Osteocyte (in vitro differentiated cells): ENCODE data around the gene NTSR2. TPM values are rescaled to one million over a fixed set of nuclear protein-coding genes. Genes with fewer than 3 reads are reported as not detected.

Experiments
- DNase-seq: peaks from one replicate; pipeline ENCODE4 v3.0.0; 2021; ENCODE audit warnings: mixed read lengths; ENCODE audit not compliant: unreplicated experiment; ENCODE audit errors: extremely low spot score
- H3K27ac Mint-ChIP-seq: one replicate; pipeline ENCODE4 v1.8.0; 2021; ENCODE audit warnings: mild to moderate bottlenecking, mixed read lengths; ENCODE audit not compliant: unreplicated experiment
- H3K27me3 Mint-ChIP-seq: one replicate; pipeline ENCODE4 v1.8.0; 2021; ENCODE audit warnings: mixed read lengths; ENCODE audit not compliant: unreplicated experiment
- H3K36me3 Mint-ChIP-seq: one replicate; pipeline ENCODE4 v1.8.0; 2021; ENCODE audit warnings: mixed read lengths; ENCODE audit not compliant: unreplicated experiment
- H3K4me1 Mint-ChIP-seq: one replicate; pipeline ENCODE4 v1.8.0; 2021; ENCODE audit warnings: mixed read lengths; ENCODE audit not compliant: unreplicated experiment
- H3K4me3 Mint-ChIP-seq: one replicate; pipeline ENCODE4 v1.8.0; 2021; ENCODE audit warnings: mild to moderate bottlenecking, moderate library complexity, mixed read lengths; ENCODE audit not compliant: unreplicated experiment
- H3K9me3 Mint-ChIP-seq: one replicate; pipeline ENCODE4 v1.8.0; 2021; ENCODE audit warnings: mixed read lengths; ENCODE audit not compliant: unreplicated experiment
- CTCF ChIP-seq: fragments of 200-600 bp; sonication (generic); IDR thresholded peaks from 2 replicates; pipeline ENCODE4 v1.5.0; 2021; ENCODE audit warnings: antibody characterized with exemption, mild to moderate bottlenecking, moderate library complexity
- total RNA-seq: library from RNA; stranded (reverse); gene quantifications from 2 replicates; pipeline ENCODE4 v1.2.1, GENCODE V29; 2021

Gene NTSR2
- total RNA-seq, 1 donor from 2014 or later, result not detected

- no peaks in the 10 kb centered on the region for H3K9me3 Mint-ChIP-seq
- peaks cover 2% of the 10 kb centered on the region for H3K27me3 Mint-ChIP-seq
- peaks cover 12% of the 10 kb centered on the region for H3K4me1 Mint-ChIP-seq
- DNase-seq, result no peak
- no peak overlapping the region for H3K4me3 Mint-ChIP-seq
- TF ChIP-seq CTCF, result no peak
- no peaks in the 10 kb centered on the region for H3K36me3 Mint-ChIP-seq
- no peak overlapping the region for H3K27ac Mint-ChIP-seq
Measured at GRCh38 chr2:11696736-11697102, 26.7 kb upstream of the NTSR2 start.

GRCh38 chr2:11695576-11695975 is 25.6 kb upstream of the NTSR2 start:
- H3K9me3 Mint-ChIP-seq, result no peaks in the 10 kb centered on the region
- no peak for TF ChIP-seq CTCF
- no peak overlapping the region for H3K27ac Mint-ChIP-seq
- H3K36me3 Mint-ChIP-seq, result no peaks in the 10 kb centered on the region
- H3K4me1 Mint-ChIP-seq, result peaks cover 12% of the 10 kb centered on the region
- DNase-seq, result no peak
- no peak overlapping the region for H3K4me3 Mint-ChIP-seq
- H3K27me3 Mint-ChIP-seq, result peaks cover 2% of the 10 kb centered on the region

- peak; percentile 81 for TF ChIP-seq CTCF
- no peak for DNase-seq
- H3K9me3 Mint-ChIP-seq, result no peaks in the 10 kb centered on the region
- H3K4me1 Mint-ChIP-seq, result peaks cover 22% of the 10 kb centered on the region
- no peak overlapping the region for H3K27ac Mint-ChIP-seq
- peaks cover 2% of the 10 kb centered on the region for H3K27me3 Mint-ChIP-seq
- no peak overlapping the region for H3K4me3 Mint-ChIP-seq
- H3K36me3 Mint-ChIP-seq, result no peaks in the 10 kb centered on the region
Measured at GRCh38 chr2:11692966-11693521, 23.0 kb upstream of the NTSR2 start.

GRCh38 chr2:11691076-11691660 is 21.2 kb upstream of the NTSR2 start:
- H3K27ac Mint-ChIP-seq, result no peak overlapping the region
- no peak for TF ChIP-seq CTCF
- no peaks in the 10 kb centered on the region for H3K36me3 Mint-ChIP-seq
- no peaks in the 10 kb centered on the region for H3K9me3 Mint-ChIP-seq
- DNase-seq, result no peak
- H3K4me3 Mint-ChIP-seq, result no peak overlapping the region
- peaks cover 9% of the 10 kb centered on the region for H3K27me3 Mint-ChIP-seq
- peaks cover 13% of the 10 kb centered on the region for H3K4me1 Mint-ChIP-seq

GRCh38 chr2:11688222-11689069 is 18.5 kb upstream of the NTSR2 start:
- peaks cover 20% of the 10 kb centered on the region for H3K4me1 Mint-ChIP-seq
- peak overlapping the region; percentile 68 for H3K4me3 Mint-ChIP-seq
- peaks cover 22% of the 10 kb centered on the region for H3K27me3 Mint-ChIP-seq
- TF ChIP-seq CTCF, result peak; percentile 93
- H3K36me3 Mint-ChIP-seq, result peaks cover 3% of the 10 kb centered on the region
- H3K9me3 Mint-ChIP-seq, result no peaks in the 10 kb centered on the region
- H3K27ac Mint-ChIP-seq, result peak overlapping the region; percentile 75
- peak; percentile 91 for DNase-seq
